Neural crest cell (in vitro differentiated cells): ENCODE results near the gene CETP. TPM values are rescaled to one million over a fixed set of nuclear protein-coding genes. Genes with fewer than 3 reads are reported as not detected.

ENCODE experiments used
- DNase-seq: peaks from one replicate; pipeline ENCODE4 v3.0.0; 2021; ENCODE audit warnings: low read depth, mixed read lengths, low spot score
- H3K27ac Mint-ChIP-seq: one replicate; pipeline ENCODE4 v1.8.0; 2021; ENCODE audit warnings: mild to moderate bottlenecking, mixed read lengths; ENCODE audit not compliant: unreplicated experiment
- H3K27me3 Mint-ChIP-seq: 2 replicates; pipeline ENCODE4 v1.8.0; 2021; ENCODE audit warnings: low read depth, mild to moderate bottlenecking, mixed read lengths
- H3K36me3 Mint-ChIP-seq: 2 replicates; pipeline ENCODE4 v1.8.0; 2021; ENCODE audit warnings: low read depth, mild to moderate bottlenecking, mixed read lengths
- H3K4me1 Mint-ChIP-seq: 2 replicates; pipeline ENCODE4 v1.8.0; 2021; ENCODE audit warnings: mixed read lengths
- H3K4me3 Mint-ChIP-seq: one replicate; pipeline ENCODE4 v1.8.0; 2021; ENCODE audit warnings: mild to moderate bottlenecking, mixed read lengths
- H3K9me3 Mint-ChIP-seq: 2 replicates; pipeline ENCODE4 v1.8.0; 2021; ENCODE audit warnings: mixed read lengths
- total RNA-seq: library from RNA; stranded (reverse); gene quantifications from 2 replicates; pipeline ENCODE4 v1.2.1, GENCODE V29; 2021
- TF ChIP-seq, protein P1 (sequence below): fragments of 200-600 bp; sonication (generic); conservative IDR thresholded peaks from 2 replicates; pipeline ENCODE4 v1.5.0; 2021; ENCODE audit warnings: antibody characterized with exemption, mild to moderate bottlenecking

Gene CETP
- total RNA-seq, 1 donor from 2014 or later, result not detected

DNA sequence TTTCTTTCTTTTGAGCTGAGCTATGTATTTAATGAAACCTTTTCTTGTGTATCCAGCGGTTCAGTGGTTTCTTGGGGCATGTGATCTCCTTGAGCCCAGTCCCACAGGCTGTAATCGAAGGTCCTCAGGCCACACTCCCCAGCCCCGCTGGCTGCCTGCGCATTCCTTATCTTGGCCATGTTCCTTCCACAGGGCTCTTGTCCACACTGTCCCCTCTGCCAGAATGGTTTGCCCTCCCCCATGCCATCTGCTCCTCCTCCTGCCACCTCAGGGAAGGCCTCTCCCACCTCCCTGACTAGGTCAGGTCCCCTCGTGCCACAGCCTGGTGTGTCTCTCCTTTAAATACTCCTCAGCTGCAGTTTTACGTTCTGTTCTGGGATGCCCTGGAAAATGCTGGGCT is 15.5 kb downstream of the CETP start:
- TF ChIP-seq, protein P1, sequence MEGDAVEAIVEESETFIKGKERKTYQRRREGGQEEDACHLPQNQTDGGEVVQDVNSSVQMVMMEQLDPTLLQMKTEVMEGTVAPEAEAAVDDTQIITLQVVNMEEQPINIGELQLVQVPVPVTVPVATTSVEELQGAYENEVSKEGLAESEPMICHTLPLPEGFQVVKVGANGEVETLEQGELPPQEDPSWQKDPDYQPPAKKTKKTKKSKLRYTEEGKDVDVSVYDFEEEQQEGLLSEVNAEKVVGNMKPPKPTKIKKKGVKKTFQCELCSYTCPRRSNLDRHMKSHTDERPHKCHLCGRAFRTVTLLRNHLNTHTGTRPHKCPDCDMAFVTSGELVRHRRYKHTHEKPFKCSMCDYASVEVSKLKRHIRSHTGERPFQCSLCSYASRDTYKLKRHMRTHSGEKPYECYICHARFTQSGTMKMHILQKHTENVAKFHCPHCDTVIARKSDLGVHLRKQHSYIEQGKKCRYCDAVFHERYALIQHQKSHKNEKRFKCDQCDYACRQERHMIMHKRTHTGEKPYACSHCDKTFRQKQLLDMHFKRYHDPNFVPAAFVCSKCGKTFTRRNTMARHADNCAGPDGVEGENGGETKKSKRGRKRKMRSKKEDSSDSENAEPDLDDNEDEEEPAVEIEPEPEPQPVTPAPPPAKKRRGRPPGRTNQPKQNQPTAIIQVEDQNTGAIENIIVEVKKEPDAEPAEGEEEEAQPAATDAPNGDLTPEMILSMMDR, result no peak
- no peaks in the 10 kb centered on the region for H3K4me1 Mint-ChIP-seq
- peaks cover 8% of the 10 kb centered on the region for H3K27me3 Mint-ChIP-seq
- no peak overlapping the region for H3K4me3 Mint-ChIP-seq
- H3K9me3 Mint-ChIP-seq, result no peaks in the 10 kb centered on the region
- H3K36me3 Mint-ChIP-seq, result no peaks in the 10 kb centered on the region
- DNase-seq, result no peak
- no peak overlapping the region for H3K27ac Mint-ChIP-seq

DNA sequence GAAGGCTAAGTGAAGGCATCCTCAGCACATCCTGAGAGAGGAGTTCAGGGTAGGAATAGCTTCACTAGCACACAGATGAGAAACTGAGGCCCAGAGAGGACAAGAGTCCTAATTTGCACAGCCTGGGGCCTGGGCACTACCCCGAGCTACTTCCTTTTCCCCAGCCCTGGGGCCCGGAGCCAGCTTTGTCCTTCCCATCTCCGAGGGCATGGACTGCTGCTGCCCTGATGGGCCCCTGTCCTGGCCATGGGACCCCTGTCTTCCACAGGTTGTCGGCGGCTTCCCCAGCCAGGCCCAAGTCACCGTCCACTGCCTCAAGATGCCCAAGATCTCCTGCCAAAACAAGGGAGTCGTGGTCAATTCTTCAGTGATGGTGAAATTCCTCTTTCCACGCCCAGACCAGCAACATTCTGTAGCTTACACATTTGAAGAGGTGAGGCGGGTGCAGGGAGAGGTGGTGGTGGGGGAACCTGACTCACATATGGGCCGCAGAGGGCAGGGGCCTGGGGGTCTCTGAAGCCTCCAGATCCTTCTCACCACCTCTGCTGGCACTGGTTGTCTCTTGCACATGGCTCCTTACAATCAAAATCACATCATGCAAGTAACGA is 16.2 kb downstream of the CETP start:
- Mint-ChIP-seq H3K36me3 (no peaks in the 10 kb centered on the region), H3K9me3 (no peaks in the 10 kb centered on the region), H3K4me1 (no peaks in the 10 kb centered on the region), H3K27me3 (peaks cover 13% of the 10 kb centered on the region), H3K27ac (no peak overlapping the region), H3K4me3 (no peak overlapping the region)
- TF ChIP-seq, protein P1, result no peak
- DNase-seq, result no peak

DNA sequence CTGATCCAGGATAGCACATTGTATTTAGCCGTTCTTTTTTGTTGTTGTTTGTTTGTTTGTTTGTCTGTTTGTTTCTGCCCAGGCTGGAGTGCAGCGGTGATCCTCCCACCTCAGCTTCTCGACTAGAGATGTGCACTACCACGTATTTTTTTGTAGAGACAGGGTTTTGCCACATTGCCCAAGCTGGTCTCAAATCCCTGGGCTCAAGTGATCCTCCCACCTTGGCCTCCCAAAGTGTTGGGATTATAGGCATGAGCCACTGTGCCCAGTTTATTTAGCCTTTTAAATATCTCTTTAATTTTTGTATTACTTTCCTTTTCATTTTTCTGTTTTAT is 18.4 kb downstream of the CETP start:
- H3K36me3 Mint-ChIP-seq, result no peaks in the 10 kb centered on the region
- H3K4me3 Mint-ChIP-seq, result no peak overlapping the region
- H3K27me3 Mint-ChIP-seq, result peaks cover 11% of the 10 kb centered on the region
- TF ChIP-seq, protein P1, result no peak
- H3K9me3 Mint-ChIP-seq, result no peaks in the 10 kb centered on the region
- no peak overlapping the region for H3K27ac Mint-ChIP-seq
- no peaks in the 10 kb centered on the region for H3K4me1 Mint-ChIP-seq
- no peak for DNase-seq

DNA sequence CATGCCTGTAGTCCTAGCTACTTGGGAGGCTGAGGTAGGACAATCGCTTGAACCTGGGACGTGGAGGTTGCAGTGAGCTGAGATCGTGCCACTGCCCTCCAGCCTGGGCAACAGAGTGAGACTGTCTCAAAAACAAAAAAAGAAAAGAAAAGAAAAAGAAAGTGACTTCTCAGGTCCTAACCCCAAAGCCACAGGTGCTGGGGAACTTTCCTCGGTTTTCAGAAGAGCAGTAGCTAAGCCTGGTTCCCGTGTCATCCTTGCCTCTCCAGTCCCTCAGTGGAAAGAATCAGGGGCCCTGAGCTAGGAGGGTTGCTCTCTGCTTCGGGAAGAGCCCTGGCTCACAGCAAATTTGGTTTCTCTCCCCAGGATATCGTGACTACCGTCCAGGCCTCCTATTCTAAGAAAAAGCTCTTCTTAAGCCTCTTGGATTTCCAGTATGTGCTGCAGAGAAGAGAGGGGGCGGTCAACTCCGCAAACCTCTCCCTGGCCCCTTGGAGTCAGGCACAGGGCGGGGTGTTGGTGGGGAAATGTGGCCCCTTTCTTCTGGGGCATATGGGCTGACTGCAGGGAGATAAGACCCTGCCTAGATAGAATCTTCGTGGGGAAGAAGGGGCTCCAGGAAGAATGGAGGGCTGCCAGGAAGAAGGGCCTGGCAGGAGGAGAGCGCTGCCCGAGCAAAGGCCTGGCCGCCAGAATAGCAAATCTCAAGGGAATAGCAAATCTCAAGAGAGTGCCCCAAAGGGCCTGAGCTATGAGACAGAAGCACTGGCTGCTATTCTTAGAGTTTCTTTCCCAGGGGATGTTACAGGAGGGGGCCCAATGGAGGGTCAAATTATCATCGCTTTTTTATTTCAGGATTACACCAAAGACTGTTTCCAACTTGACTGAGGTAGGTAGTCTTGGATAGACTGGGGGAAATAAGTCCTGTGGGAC is 19.3 kb downstream of the CETP start:
- peaks cover 9% of the 10 kb centered on the region for H3K27me3 Mint-ChIP-seq
- TF ChIP-seq, protein P1, result no peak
- H3K4me3 Mint-ChIP-seq, result no peak overlapping the region
- no peaks in the 10 kb centered on the region for H3K4me1 Mint-ChIP-seq
- no peaks in the 10 kb centered on the region for H3K9me3 Mint-ChIP-seq
- H3K27ac Mint-ChIP-seq, result peak overlapping the region; percentile 52
- no peak for DNase-seq
- no peaks in the 10 kb centered on the region for H3K36me3 Mint-ChIP-seq

DNA sequence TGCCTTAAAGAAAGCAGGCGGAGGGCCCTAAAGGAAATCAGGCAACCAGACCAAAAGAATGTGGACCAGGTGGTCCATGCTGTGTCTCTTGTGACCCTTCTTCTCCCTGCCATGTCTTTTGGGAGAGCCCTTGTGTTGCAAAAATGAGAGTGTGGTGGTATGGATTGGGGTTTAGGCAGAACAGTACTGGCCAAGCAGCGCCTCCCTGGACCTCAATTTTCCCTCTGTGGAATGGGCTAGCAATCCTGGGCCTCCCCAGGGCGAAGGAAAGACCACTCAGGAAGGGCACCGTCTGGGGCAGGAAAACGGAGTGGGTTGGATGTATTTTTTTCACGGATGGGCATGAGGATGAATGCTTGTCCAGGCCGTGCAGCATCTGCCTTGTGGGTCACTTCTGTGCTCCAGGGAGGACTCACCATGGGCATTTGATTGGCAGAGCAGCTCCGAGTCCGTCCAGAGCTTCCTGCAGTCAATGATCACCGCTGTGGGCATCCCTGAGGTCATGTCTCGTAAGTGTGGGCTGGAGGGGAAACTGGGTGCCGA is 20.1 kb downstream of the CETP start:
- Mint-ChIP-seq H3K27ac (no peak overlapping the region), H3K4me1 (no peaks in the 10 kb centered on the region), H3K4me3 (no peak overlapping the region), H3K9me3 (no peaks in the 10 kb centered on the region), H3K27me3 (peaks cover 11% of the 10 kb centered on the region), H3K36me3 (no peaks in the 10 kb centered on the region)
- DNase-seq, result no peak
- TF ChIP-seq, protein P1, result no peak
